T-cell (primary cell): Measurements from ENCODE around the gene ATP5F1C. TPM values are rescaled to one million over a fixed set of nuclear protein-coding genes. Genes with fewer than 3 reads are reported as not detected.

Experiments used
- ATAC-seq, 4 experiments: fragments of 200-7000 bp in 3 of 4; fragments of 150-1000 bp in 1 of 4; cut with Tn5 transposase; replicated peaks in 1 of 4; 1 replicate in 3 of 4; 2 replicates in 1 of 4; pipeline ENCODE4 v1.10.0; 2021; ENCODE audit warnings: moderate library complexity in 3 of 4, mild to moderate bottlenecking in 2 of 4, moderate number of reproducible peaks in 1 of 4
- CTCF ChIA-PET, 2 donors: fragments of 300-600 bp; sonication (Branson Sonifier 250); formaldehyde crosslinking; loops; one replicate each; lab custom pipeline; 2022; ENCODE audit warnings: antibody characterized with exemption in 2 of 2; lab: Charles Lee
- POLR2A ChIA-PET, 2 donors: fragments of 300-600 bp; sonication (Branson Sonifier 250); formaldehyde crosslinking; loops; one replicate each; lab custom pipeline; 2022; ENCODE audit warnings: antibody characterized with exemption in 2 of 2; lab: Charles Lee
- DNase-seq, 35 experiments: peaks; one replicate each; pipeline versions ENCODE4 v3.0.0 to v3.0.0-alpha.2; 2013 to 2023
- H3K27ac ChIP-seq: one replicate; pipeline ENCODE4 v1.5.1; 2013; ENCODE audit warnings: low read length
- H3K27me3 ChIP-seq, 2 experiments: replicated peaks in 1 of 2; 1 replicate in 1 of 2; 2 replicates in 1 of 2; pipeline versions ENCODE4 v1.6.1 to v1.7.0; 2013; ENCODE audit warnings: low read length in 1 of 2, mixed read lengths in 1 of 2; ENCODE audit not compliant: control insufficient read depth in 2 of 2, insufficient read depth in 2 of 2; ENCODE audit errors: extremely low read depth in 1 of 2
- H3K36me3 ChIP-seq, 2 donors: 1 replicate in 1 of 2; 2 replicates in 1 of 2; pipeline versions ENCODE4 v1.6.1 to v1.7.0; 2013; ENCODE audit warnings: low read length in 1 of 2; ENCODE audit not compliant: control insufficient read depth in 2 of 2, insufficient read depth in 1 of 2; ENCODE audit errors: extremely low read depth in 1 of 2
- H3K4me1 ChIP-seq, 2 experiments: 1 replicate in 1 of 2; 2 replicates in 1 of 2; pipeline versions ENCODE4 v1.6.1 to v1.7.0; 2013; ENCODE audit warnings: low read length in 2 of 2, mixed read lengths in 1 of 2; ENCODE audit not compliant: insufficient read depth in 2 of 2, control insufficient read depth in 1 of 2; ENCODE audit errors: extremely low read depth in 1 of 2
- H3K4me3 ChIP-seq, 2 donors: 1 replicate in 1 of 2; 2 replicates in 1 of 2; pipeline versions ENCODE4 v1.5.1 to v1.7.0; 2013; ENCODE audit warnings: mild to moderate bottlenecking in 2 of 2, low read length in 1 of 2, moderate library complexity in 1 of 2; ENCODE audit not compliant: control insufficient read depth in 1 of 2; ENCODE audit errors: extremely low read depth in 1 of 2
- H3K9me3 ChIP-seq: 2 replicates; pipeline ENCODE4 v1.7.0; 2013
- H3K27ac Mint-ChIP-seq, 2 donors: one replicate each; pipeline ENCODE4 v1.8.0; 2020 to 2021; ENCODE audit warnings: mild to moderate bottlenecking in 2 of 2, mixed read lengths in 2 of 2
- H3K27me3 Mint-ChIP-seq, 2 donors: one replicate each; pipeline ENCODE4 v1.8.0; 2021 to 2022; ENCODE audit warnings: mixed read lengths in 2 of 2
- H3K36me3 Mint-ChIP-seq: one replicate; pipeline ENCODE4 v1.8.0; 2021; ENCODE audit warnings: mixed read lengths
- H3K4me1 Mint-ChIP-seq, 3 donors: one replicate each; pipeline ENCODE4 v1.8.0; 2020 to 2022; ENCODE audit warnings: mixed read lengths in 3 of 3, mild to moderate bottlenecking in 1 of 3
- H3K4me3 Mint-ChIP-seq, 3 donors: one replicate each; pipeline ENCODE4 v1.8.0; 2020 to 2022; ENCODE audit warnings: mild to moderate bottlenecking in 3 of 3, mixed read lengths in 3 of 3, moderate library complexity in 3 of 3
- H3K9me3 Mint-ChIP-seq, 3 donors: one replicate each; pipeline ENCODE4 v1.8.0; 2020 to 2022; ENCODE audit warnings: mixed read lengths in 3 of 3
- WGBS: methylation state at CpG from one replicate; pipeline ENCODE4 v1.1.5; 2013; ENCODE audit warnings: missing lambda C conversion rate; ENCODE audit not compliant: insufficient coverage; 5-methylcytosine and 5-hydroxymethylcytosine counted together
- total RNA-seq, 35 experiments: library from RNA in 6 of 35; stranded (reverse) in 6 of 35; fragments of 120-200 nt in 1 of 35; gene quantifications; one replicate each; pipeline versions ENCODE4 v1.2.1 to v1.2.4 and lab custom pipeline; 2013 to 2026

Gene ATP5F1C
- total RNA-seq, 5 donors from 2014 or later (not counting 1 experiment from before 2014, with no cell fraction given): 94.4 to 132 (median 111) TPM

- WGBS: no CpG with 5 or more reads among the region's 4 CpGs
- Histone ChIP-seq H3K27me3 (no peaks in the 10 kb centered on the region), H3K36me3 (peaks cover under 1 to 2% of the 10 kb centered on the region in 2 donors), H3K4me3 (no peak overlapping the region), H3K9me3 (no peaks in the 10 kb centered on the region), H3K4me1 (no peaks in the 10 kb centered on the region), H3K27ac (no peak overlapping the region)
- Mint-ChIP-seq H3K36me3 (peaks cover 48% of the 10 kb centered on the region), H3K9me3 (peaks cover 0 to 10% (median 6%) of the 10 kb centered on the region in 3 donors), H3K4me1 (peaks cover 39 to 40% (median 40%) of the 10 kb centered on the region in 3 donors), H3K27me3 (no peaks in the 10 kb centered on the region), H3K27ac (no peak overlapping the region), H3K4me3 (no peak overlapping the region)
- ChIA-PET POLR2A (interaction anchor here in 1 of 2 donors (0.6 kb wide), 1 partner anchor 540 kb away, joined by 3 read pairs; no protein-coding TSS in a partner anchor), CTCF (no interaction called here)
- DNase-seq: no peak
- no peak for ATAC-seq
Observed at GRCh38 chr10:7856678-7857077, 68.7 kb downstream of the ATP5F1C start.

GRCh38 chr10:7857262-7857661 is 69.3 kb downstream of the ATP5F1C start:
- H3K36me3 Mint-ChIP-seq: peaks cover 52% of the 10 kb centered on the region
- no peaks in the 10 kb centered on the region for H3K9me3 ChIP-seq
- no peak overlapping the region for H3K4me3 Mint-ChIP-seq
- no peaks in the 10 kb centered on the region for H3K36me3 ChIP-seq
- H3K4me1 Mint-ChIP-seq: peaks cover 35 to 39% (median 38%) of the 10 kb centered on the region in 3 donors
- ATAC-seq: no peak
- H3K27ac ChIP-seq: no peak overlapping the region
- H3K4me3 ChIP-seq: no peak overlapping the region
- H3K9me3 Mint-ChIP-seq: peaks cover 0 to 15% (median 11%) of the 10 kb centered on the region in 3 donors
- no peaks in the 10 kb centered on the region for H3K4me1 ChIP-seq
- no peak overlapping the region for H3K27ac Mint-ChIP-seq
- no peak for DNase-seq
- WGBS: 90% methylated on average over 2 of the region's 4 CpGs
- H3K27me3 ChIP-seq: no peaks in the 10 kb centered on the region
- H3K27me3 Mint-ChIP-seq: no peaks in the 10 kb centered on the region
- ChIA-PET POLR2A (interaction anchor here in 1 of 2 donors (0.6 kb wide), 1 partner anchor 540 kb away, joined by 3 read pairs; no protein-coding TSS in a partner anchor), CTCF (interaction anchor here in 1 of 2 donors (0.6 to 0.7 kb wide), 2 partner anchors 312 to 1351 kb away, joined by 3 to 8 read pairs; no protein-coding TSS in a partner anchor)

Other genes with a start within 250 kb of the ATP5F1C start
- gene ITIH5, start 121.2 kb upstream of the ATP5F1C start, total RNA-seq: under 1 TPM in 2 of 5 donors, not detected in 3; 0.13 to 0.22 TPM
- 1 to 10 TPM in 2 of 5 donors, under 1 TPM in 1, not detected in 2; 0.72 to 2.1 (median 1.5) TPM for gene ITIH2, start 84.9 kb upstream of the ATP5F1C start, total RNA-seq
- gene KIN, start 184 bp upstream of the ATP5F1C start, total RNA-seq: 10 to 100 TPM in 3 of 5 donors, 1 to 10 TPM in 2; 7.1 to 13.3 (median 10.0) TPM
- gene TAF3, start 30.3 kb downstream of the ATP5F1C start, total RNA-seq: 10 to 100 TPM; 18.2 to 21.8 (median 20.0) TPM